ENCODE data around the gene TMEM176B.
"Not testable (repeated sequence)": the region's sequence is repeated elsewhere in the genome, so short reads cannot be mapped to it uniquely, and the experiment has no call there.

The TMEM176B gene

DNA sequence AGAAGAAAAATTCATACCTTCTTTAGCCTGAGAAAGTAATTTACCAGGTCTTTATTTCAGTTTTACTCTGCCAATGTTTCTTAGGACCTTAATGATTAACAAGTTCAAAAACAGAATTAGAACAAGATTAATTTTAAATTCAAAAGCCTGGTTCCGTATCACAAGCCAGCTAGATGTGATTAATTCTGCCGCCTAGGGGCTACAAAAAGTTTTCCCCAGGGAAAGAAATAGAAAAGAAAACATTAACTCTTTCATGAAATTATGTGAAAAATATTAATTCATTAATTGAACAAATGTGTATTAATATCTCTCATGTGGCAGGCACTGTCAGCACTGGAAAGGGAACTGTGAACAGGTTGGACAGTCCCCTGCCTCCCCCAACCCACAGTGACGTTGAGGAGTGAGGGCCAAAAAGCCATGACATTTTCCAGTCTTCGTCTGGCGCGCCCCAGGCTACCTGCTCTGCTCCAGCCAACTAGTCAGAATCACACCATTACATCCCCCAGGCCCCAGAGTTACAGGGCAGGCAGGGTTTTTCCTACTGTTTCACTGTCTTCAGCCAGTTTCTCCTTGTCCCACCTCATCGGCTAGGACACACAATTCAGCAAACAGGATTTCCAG lies 20.5 kb upstream of the TMEM176B start:
- no peak for DNase-seq

DNA sequence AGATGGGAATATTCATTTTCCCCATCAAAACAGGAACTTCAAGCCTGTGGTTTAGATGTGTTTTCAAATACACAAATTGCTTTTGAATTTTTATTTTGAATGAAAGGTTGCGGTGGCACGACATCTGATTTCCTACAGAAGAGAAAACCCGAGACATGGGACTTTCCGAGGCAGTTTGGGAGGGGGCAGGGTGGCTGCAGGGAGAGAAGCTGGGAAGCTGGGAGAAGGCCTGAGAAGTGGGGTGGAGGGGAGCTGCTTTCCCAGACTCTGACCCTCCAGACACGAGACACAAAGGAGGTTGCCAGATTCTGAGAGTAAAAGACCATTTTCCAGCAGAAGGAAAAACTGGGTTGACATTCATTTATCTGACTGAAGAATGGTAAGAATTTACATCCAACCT lies 20.0 kb upstream of the TMEM176B start:
- DNase-seq = no peak

DNA sequence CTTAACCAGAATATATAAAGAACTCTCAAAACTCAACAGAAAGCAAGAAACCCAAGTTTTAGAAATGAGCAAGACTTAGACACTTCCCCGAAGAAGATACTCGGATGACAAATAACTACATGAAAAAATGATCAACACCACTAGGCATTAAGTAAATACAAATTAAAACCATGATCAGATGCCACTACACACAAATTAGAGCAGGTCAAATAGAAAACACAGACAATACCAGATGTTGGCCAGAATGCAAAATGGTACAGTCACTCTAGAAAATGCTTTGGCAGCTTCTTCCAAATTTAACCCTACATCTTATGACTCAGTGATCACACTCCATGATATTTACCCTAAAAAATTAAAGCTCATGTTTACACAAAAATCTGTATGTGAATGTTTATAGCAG lies 18.8 kb upstream of the TMEM176B start:
- DNase-seq = no peak

DNA sequence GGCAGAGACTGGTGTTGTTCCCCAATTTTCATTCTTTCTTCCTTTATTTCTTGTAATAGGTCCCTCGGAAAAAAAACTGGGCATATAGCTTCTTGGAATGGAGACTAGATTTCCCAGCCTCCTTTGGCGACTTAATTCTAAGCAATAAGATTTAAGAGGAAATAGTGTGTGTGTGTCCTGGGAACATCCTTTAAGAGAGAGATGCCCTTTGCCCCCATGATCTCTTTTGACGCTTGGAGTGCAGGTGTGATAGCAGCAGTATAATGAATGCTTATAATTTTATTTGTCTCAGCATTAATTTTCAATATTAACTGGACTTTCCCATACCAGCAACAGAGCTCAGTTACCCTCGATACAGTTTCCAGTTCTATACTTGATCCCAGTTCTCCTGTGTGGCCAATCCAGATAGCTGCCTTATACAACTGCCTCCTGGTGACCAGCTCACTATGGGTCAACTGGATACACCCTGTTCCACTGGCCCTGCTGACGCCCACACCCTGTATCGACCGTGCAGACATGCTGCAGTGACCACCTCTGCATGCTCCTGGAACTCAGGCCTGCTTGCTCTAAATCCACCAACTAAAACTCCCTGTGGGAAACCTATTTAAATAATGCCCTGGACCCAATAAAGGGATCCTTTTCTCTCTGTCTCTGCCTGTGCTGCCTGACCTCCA lies 14.3 kb upstream of the TMEM176B start:
- DNase-seq = no peak

DNA sequence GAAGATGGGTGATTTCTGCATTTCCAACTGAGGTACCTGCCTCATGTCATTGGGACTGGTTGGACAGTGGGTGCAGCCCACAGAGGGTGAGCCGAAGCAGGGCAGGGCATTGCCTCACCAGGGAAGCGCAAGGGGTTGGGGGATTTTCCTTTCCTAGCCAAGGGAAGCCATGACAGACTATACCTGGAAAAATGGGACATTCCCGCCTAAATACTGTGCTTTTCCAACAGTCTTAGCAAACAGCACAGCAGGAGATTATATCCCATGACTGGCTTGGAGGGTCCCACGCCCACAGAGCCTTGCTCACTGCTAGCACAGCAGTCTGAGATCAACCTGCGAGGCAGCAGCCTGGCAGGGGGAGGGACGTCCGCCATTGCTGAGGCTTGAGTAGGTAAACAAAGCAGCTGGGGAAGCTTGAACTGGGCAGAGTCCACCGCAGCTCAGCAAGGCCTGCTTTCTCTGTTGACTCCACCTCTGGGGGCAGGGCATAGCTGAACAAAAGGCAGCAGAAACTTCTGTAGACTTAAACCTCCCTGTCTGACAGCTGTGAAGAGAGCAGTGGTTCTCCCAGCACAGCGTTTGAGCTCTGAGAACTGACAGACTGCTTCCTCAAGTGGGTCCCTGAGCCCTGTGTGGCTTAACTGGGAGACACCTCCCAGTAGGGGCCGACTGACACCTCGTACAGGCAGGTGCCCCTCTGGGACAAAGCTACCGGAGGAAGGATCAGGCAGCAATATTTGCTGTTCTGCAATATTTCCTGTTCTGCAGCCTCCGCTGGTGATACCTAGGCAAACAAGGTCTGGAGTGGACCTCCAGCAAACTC lies 7.7 kb upstream of the TMEM176B start:
- not testable (repeated sequence) for DNase-seq

DNA sequence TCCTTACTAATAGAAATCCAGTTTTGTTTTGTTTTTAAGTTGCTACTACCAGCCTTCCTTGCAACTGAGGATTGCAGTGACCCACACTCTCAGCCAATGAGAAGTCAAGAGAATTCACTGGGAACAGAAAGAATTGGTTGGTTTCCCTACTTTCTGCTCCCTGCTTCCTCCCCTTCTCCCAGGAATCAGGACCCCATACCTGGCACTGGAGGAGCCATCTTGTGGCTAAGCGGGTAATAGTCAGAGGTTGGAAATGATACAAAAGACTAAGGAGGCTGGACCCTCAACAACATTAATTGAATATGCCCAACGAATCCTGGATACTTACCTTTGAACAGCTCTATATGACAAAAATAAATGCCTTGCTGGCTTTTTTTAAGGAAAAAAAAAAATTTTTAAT lies 6.7 kb upstream of the TMEM176B start:
- no peak for DNase-seq

DNA sequence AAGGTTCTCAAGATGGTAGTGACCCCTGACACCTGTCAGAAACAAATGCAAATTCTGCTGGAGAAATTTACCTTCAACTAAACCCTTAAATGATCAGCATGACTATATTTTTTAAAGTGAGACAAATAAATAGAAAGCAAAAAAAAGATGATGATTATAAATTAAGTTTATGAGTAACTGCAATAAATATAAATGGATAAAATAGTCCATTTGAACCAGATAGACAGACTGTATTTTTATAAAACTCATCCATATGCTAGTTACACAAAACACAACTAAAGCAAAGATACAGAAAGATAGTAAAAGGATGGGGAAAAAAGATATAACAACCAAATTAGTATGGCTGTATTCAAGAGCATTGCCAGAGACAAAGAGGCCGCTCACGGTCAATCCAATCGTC lies 6.3 kb upstream of the TMEM176B start:
- no peak for DNase-seq

GRCh38 chr7:150805864-150806263 lies 5.7 kb upstream of the TMEM176B start:
- DNase-seq = no peak

DNA sequence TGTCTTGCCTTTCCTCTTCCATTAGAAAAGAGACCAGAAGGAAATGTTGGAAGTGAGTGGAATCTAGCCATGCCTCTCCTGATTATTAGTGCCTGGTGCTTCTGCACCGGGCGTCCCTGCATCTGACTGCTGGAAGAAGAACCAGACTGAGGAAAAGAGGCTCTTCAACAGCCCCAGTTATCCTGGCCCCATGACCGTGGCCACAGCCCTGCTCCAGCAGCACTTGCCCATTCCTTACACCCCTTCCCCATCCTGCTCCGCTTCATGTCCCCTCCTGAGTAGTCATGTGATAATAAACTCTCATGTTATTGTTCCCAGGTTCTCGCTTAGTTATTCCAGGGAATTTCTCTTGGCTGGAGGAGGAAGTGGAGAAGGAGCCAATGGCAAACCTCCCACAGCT lies 4.6 kb upstream of the TMEM176B start:
- no peak for DNase-seq

DNA sequence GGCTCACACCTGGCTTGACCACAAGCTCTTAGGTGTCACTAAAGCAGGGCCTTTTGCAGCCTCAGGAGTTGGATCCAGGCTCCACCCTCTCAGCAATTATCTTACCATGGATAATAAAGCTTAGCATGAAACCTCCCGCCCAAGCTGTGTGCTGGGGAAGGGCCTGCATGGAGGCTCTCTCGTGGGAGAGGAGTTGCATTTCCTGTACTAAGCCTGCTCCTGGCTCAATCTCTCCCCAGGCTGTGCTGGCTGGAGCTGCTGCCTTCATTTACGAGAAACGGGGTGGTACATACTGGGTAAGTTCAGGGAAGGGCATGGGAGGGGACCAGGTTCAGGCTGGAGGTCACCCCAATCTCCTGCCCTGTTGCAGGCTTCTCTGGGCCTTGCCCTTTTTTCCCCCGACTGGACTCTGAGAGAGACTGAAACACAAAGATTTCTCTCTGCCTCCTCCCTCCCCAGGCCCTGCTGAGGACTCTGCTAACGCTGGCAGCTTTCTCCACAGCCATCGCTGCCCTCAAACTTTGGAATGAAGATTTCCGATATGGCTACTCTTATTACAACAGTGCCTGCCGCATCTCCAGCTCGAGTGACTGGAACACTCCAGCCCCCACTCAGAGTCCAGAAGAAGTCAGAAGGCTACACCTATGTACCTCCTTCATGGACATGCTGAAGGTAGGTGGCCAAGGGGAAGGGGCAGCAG lies 3.1 kb upstream of the TMEM176B start:
- no peak for DNase-seq

GRCh38 chr7:150801946-150802771 lies 2.0 kb upstream of the TMEM176B start:
- DNase-seq = no peak

DNA sequence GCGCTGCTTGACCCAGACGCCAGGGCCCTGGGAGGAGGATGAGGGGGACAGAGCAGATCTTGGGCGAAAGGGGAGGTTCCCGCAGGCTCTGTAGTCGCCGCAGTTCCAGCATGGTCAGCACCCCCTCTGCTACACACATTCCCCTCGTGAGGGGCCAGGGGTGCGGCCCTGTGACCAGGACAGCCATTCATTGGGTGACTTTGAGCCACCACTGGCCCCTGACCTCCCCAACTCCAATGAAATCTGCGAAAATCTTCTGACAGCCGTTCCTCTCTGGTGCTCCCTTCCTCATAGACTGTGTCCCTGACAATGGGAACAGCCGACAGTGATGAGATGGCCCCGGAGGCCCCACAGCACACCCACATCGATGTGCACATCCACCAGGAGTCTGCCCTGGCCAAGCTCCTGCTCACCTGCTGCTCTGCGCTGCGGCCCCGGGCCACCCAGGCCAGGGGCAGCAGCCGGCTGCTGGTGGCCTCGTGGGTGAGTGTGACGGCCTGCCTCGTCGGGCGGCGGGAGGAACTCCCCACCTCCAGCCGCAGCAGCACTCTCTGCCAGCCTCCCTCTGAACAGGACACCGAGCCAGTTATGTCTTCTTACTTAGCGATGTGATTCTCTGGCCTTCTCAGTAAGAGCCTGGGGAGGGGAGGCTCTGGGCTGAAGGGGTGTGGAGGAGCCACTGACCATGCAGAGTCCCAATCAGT lies 1.2 kb upstream of the TMEM176B start:
- no peak for DNase-seq

DNA sequence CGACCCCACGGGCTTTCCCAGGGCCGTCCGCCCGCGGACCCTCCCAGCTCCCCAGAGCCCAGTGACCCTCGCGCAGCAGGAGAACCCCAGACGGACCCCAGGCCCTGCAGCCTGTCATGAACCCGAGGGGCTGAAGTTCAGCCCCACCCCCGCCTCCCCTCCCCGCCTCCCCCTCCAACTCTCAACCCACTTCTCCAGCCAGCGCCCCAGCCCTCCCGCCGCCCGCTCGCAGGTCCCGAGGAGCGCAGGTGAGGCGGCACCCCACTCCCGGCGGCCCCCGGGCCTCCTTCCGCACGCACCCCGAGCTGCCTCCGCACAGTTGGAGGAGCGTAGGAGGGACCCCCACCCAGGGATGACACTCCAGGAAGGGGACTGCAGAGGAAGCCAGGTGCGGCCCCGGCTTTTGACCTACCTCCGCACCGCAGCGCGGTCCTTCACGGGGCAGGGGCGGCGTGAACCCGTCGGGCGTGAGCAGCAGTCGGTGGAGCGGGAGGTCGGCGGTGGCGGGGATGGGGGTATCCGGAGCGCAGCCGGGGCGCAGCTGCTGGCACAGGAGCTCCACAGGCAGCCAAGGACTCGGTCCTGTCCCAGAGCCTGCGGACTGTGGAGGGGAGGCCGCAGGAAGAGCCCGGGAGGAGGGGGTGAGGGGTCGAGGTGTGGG lies 547 bp upstream of the TMEM176B start, which contains the start of gene TMEM176A:
Gene TMEM176A (plus strand): TSS at position 189 of the 661 bp plus-strand sequence. CDS start 782 bp downstream, outside the sequence.
- DNase-seq = peak; percentile 5

DNA sequence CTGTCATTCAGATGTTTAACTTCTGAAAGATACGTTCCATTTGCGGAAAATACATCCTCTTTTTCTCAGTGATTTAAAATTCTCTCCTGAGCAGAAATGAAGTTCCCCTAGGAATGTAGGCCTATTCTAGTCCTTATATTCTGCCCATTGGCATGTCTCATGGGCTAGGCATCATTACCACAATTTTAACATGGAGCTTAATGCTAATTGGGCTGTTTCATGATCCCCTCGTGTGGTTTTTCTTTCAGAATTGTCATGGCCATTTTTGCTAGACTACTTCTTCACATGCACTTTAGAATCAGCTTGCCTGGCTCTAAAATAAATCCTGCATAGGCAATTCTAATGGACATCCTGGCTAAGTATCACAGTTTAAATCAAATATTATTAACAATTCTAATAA lies 1.0 kb downstream of the TMEM176B start:
- DNase-seq = no peak

DNA sequence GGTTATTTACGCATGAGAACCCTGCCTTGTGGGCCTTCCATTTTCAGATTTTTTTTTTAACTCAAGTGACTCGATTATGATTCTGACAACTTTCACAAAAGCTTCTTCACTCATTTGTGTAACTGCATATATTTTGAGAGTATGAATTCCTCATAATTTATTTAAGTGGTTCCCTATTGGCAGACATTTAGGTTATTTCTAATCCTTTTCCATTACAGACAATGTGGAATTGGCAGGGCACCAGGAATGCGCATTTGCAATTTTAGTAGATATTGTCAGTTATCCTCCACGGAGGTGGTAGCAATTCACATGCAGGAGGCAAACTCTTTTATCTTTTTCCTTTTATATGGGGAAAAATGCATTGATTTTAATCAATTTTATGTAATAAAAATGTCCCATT lies 2.5 kb downstream of the TMEM176B start:
- DNase-seq = no peak

- DNase-seq = no peak
Observed at GRCh38 chr7:150793569-150794238, 6.5 kb downstream of the TMEM176B start.

- DNase-seq = no peak
Observed at GRCh38 chr7:150791746-150792452, 8.3 kb downstream of the TMEM176B start.

DNA sequence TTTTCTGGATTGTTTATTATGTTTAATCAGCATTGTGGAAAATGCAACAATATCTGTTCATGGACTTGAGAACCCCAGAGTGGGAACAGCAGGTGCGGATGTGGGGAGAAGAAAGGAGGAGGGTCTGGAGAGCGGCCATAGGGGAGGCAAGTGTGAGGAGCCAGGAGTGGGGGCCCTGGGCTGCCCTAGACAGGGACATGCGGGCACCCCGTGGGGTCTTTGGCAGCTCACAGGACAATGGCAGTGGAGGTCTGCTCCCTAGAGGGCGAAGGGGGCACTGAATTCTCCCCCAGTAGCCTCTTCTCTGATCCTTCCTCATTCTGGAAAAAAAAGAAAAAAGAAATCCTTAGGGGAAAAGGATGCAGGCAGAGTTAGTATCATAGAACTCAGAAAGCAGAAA lies 8.9 kb downstream of the TMEM176B start:
- DNase-seq = no peak

DNA sequence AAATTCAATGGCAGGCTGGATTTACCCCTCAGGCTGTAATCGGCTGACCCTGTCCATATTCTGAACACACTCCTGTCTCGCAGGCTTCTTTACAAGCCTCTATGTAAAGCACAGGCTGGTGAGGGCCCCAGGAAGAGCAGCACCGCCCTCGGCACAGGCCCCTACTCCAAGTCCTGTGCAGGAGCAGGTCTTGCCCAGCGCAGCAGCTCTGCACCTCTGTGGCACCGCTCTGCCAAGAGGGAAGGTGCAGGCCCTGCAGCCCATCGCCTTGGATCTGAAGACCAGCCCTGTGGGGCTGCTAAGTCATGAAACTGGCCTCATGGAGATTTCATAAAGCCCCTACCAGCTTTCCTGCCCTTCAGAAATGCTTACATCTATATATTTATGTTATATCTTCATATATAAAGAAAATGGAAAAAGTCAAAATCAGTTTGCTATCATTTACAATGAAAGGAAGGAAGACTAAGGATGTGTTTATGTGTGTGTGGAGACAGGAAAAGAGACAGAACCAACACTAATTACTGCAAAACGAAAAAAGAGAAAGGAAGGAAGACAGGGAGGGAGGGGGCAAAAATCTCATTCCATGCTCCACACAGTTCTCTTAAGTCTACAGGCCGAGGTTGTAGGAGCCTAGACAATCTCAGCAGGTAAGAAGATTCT lies 9.6 kb downstream of the TMEM176B start:
- DNase-seq = no peak
